ENCODE data around the gene STMND1. TPM values are rescaled to one million over a fixed set of nuclear protein-coding genes. Genes with fewer than 3 reads are reported as not detected.
A peak's percentile ranks its signal among the peaks of the same experiment; 100 is the strongest.

STMND1 gene
- total and polyA plus RNA-seq, 10 donors = not detected

DNA sequence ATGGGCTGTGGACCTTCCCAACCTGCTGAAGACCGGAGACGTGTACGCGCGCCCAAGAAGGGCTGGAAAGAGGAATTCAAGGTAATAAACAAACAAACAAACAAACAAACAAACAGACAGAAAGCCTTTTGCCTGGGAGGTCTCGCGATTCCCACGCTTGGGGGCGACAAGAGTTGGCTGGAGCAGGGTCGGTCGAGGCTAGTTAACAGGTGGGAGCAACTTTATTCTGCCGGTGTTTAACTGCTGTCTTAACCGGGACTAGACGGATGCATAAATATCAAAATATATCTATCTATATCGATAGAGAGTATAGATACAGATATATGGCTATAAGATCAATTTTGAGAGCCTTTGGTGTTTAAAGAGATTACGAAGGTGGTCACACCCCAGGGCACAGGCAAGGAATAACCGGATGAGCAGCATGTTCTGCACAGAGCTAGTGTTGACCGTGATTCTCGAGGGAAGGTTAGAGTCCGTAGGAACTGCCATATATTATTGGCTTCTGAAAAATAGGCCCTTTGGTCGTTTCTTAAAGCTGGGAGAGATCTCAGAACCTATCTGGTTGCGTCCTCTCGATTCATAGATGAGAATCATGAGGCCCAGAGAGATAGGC lies 514 bp downstream of the STMND1 start:
- Histone ChIP-seq H3K4me1 (peaks cover 0 to 14% (median 12%) of the 10 kb centered on the region in 6 donors), H3K27me3 (replicated peaks in 1 of 7) (peaks cover 0 to 85% (median 21%) of the 10 kb centered on the region in 7 donors), H3K4me3 (peak overlapping the region in 5 of 8 donors; percentile 2 to 49 (median 18)), H3K27ac (no peak overlapping the region), H3K36me3 (no peaks in the 10 kb centered on the region), H3K9me3 (no peaks in the 10 kb centered on the region)
- TF ChIP-seq, protein P1, sequence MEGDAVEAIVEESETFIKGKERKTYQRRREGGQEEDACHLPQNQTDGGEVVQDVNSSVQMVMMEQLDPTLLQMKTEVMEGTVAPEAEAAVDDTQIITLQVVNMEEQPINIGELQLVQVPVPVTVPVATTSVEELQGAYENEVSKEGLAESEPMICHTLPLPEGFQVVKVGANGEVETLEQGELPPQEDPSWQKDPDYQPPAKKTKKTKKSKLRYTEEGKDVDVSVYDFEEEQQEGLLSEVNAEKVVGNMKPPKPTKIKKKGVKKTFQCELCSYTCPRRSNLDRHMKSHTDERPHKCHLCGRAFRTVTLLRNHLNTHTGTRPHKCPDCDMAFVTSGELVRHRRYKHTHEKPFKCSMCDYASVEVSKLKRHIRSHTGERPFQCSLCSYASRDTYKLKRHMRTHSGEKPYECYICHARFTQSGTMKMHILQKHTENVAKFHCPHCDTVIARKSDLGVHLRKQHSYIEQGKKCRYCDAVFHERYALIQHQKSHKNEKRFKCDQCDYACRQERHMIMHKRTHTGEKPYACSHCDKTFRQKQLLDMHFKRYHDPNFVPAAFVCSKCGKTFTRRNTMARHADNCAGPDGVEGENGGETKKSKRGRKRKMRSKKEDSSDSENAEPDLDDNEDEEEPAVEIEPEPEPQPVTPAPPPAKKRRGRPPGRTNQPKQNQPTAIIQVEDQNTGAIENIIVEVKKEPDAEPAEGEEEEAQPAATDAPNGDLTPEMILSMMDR (IDR thresholded peaks at IDR 0.05 in 8 of 11, conservative IDR thresholded peaks at IDR 0.05 in 3 of 11) = no peak
- TF ChIP-seq POLR2AphosphoS5 (IDR thresholded peaks at IDR 0.05) (no peak), POLR2A (IDR thresholded peaks at IDR 0.05) (no peak)
- no peak for DNase-seq
- intact Hi-C loops (cut with DNase I; ENCODE audit: low total_unique reads) = no loop called here
- WGBS, 5 donors = 36 to 39% (median 39%) methylated on average over 23 of the region's 23 CpGs

DNA sequence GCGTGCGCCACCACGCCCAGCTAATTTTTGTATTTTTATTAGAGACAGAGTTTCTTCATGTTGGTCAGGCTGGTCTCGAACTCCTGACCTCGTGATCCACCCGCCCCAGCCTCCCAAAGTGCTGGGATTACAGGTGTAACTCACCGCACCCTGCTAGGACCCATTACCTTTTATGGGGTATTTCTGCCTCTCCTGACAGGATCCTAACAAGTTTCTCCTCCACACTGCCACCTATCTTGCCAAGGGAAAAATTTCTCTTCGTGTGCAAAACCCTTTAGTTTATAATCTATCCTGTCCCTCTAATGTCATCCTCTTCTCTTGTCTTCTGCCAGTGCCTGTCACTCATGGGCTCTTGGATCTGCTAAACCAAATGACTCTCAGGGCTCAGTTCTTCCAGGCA lies 1.9 kb downstream of the STMND1 start:
- no peak overlapping the region for H3K4me3 ChIP-seq
- WGBS, 5 donors = 82 to 85% (median 83%) methylated on average over 8 of the region's 8 CpGs
- no peaks in the 10 kb centered on the region for H3K36me3 ChIP-seq
- intact Hi-C loops (cut with DNase I; ENCODE audit: low total_unique reads) = no loop called here
- TF ChIP-seq, protein P1 (IDR thresholded peaks at IDR 0.05 in 8 of 11, conservative IDR thresholded peaks at IDR 0.05 in 3 of 11) = no peak
- TF ChIP-seq POLR2A (IDR thresholded peaks at IDR 0.05) (no peak), POLR2AphosphoS5 (IDR thresholded peaks at IDR 0.05) (no peak)
- H3K27me3 ChIP-seq (replicated peaks in 1 of 7) = peaks cover 0 to 72% (median 21%) of the 10 kb centered on the region in 7 donors
- no peaks in the 10 kb centered on the region for H3K9me3 ChIP-seq
- no peak for DNase-seq
- H3K27ac ChIP-seq = no peak overlapping the region
- peaks cover 0 to 14% (median 12%) of the 10 kb centered on the region in 6 donors for H3K4me1 ChIP-seq

DNA sequence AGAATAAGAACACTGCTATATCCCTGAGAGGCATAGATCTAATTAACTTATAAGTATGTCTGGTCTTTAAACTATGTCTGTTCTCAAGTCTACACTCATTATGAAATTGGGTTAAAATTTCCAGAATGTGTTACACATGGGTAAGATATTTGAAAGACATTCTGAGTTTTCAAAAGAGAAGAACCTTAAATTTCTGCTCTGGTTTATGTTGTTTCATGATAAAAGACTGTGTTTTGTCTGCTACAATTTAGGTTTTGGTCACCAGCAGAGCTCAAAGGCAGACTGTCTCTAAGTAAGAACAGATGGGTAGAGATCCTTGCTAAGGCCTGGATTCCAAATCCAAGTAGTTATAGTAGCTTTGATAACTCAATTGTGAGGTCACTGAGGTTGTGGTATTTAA lies 6.0 kb downstream of the STMND1 start:
- H3K9me3 ChIP-seq = no peaks in the 10 kb centered on the region
- no peak for DNase-seq
- no peak for TF ChIP-seq POLR2A (IDR thresholded peaks at IDR 0.05)
- TF ChIP-seq, protein P1 (IDR thresholded peaks at IDR 0.05 in 8 of 11, conservative IDR thresholded peaks at IDR 0.05 in 3 of 11) = no peak
- no peak for TF ChIP-seq POLR2AphosphoS5 (IDR thresholded peaks at IDR 0.05)

DNA sequence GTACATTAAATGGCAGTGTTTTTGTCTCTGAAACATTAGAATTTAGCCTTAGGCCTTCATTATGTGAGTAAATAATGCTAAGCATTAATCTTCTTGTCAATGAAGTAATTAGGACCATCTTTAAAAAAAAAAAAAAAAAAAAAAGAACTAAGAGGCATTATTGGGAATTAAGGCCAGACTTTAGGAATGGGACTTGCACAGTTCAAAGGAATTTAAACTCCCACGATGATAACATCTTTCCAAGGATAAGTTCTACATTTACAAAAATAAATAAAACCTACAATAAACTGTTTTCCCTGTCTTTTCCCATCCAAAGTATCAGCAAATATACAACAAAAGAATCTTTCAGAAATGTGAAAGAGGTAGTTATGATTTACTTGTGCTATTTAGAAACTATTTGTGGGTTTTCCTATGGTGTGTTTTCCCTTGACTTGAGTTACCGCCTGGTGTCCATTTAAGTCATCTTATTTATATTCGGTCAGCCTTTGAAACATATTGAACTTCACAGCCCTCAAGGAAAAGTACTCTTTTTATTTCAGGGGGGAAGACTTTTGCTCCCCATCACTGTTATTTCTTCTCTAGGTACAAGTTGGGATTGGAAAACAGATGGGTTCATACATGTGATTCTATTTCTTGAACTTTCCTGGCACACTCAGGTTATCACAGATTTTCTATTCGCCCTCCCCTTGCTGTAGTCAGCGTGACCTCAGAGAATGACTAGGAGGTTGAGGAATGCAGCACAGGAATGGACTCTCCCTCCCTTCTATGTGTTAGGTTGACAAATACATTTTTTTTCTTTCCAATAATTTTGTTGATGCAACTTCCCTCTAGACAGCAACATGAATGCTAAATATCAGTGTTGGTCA lies 13.6 kb downstream of the STMND1 start:
- intact Hi-C loops (cut with DNase I; ENCODE audit: low total_unique reads) = no loop called here
- TF ChIP-seq POLR2AphosphoS5 (IDR thresholded peaks at IDR 0.05) (no peak), POLR2A (IDR thresholded peaks at IDR 0.05) (no peak)
- TF ChIP-seq, protein P1 (IDR thresholded peaks at IDR 0.05 in 8 of 11, conservative IDR thresholded peaks at IDR 0.05 in 3 of 11) = no peak
- WGBS, 5 donors = 81 to 91% (median 89%) methylated on average over 5 of the region's 5 CpGs

More for the DNA sequence above, 6.0 kb downstream of the STMND1 start:
- no peaks in the 10 kb centered on the region for H3K4me1 ChIP-seq
- H3K36me3 ChIP-seq = no peaks in the 10 kb centered on the region
- intact Hi-C loops (cut with DNase I; ENCODE audit: low total_unique reads) = no loop called here
- no peak overlapping the region for H3K4me3 ChIP-seq
- no peak overlapping the region for H3K27ac ChIP-seq
- peaks cover 0 to 32% (median 5%) of the 10 kb centered on the region in 7 donors for H3K27me3 ChIP-seq (replicated peaks in 1 of 7)

More for the DNA sequence above, 13.6 kb downstream of the STMND1 start:
- DNase-seq = no peak
- Histone ChIP-seq H3K9me3 (no peaks in the 10 kb centered on the region), H3K27ac (no peak overlapping the region), H3K4me3 (no peak overlapping the region), H3K27me3 (replicated peaks in 1 of 7) (no peaks in the 10 kb centered on the region), H3K36me3 (no peaks in the 10 kb centered on the region), H3K4me1 (no peaks in the 10 kb centered on the region)
